Mucosa of descending colon (tissue), 3 donors: ENCODE data around the gene NKAIN2. TPM values are rescaled to one million over a fixed set of nuclear protein-coding genes. Genes with fewer than 3 reads are reported as not detected.
"Not testable (repeated sequence)": the region's sequence is repeated elsewhere in the genome, so short reads cannot be mapped to it uniquely, and the experiment has no call there.

Source experiments
- ATAC-seq: fragments of 200-7000 bp; cut with Tn5 transposase; one replicate; pipeline ENCODE4 v1.9.1; 2020; ENCODE audit warnings: mild to moderate bottlenecking, moderate library complexity
- DNase-seq, 3 donors: peaks; one replicate each; pipeline ENCODE4 v3.0.0-alpha.2; 2020
- H3K36me3 ChIP-seq: fragments of 200-600 bp; one replicate; pipeline ENCODE4 v1.8.0; 2021; ENCODE audit warnings: low read depth, mild to moderate bottlenecking
- H3K4me1 ChIP-seq: fragments of 200-600 bp; one replicate; pipeline ENCODE4 v1.8.0; 2021; ENCODE audit warnings: low read depth, mild to moderate bottlenecking
- H3K4me3 ChIP-seq: fragments of 200-600 bp; one replicate; pipeline ENCODE4 v1.8.0; 2021; ENCODE audit warnings: mild to moderate bottlenecking
- H3K9me3 ChIP-seq: fragments of 200-600 bp; one replicate; pipeline ENCODE4 v1.8.0; 2021; ENCODE audit warnings: mild to moderate bottlenecking
- CTCF ChIP-seq: fragments of 200-600 bp; IDR thresholded peaks from one replicate; pipeline ENCODE4 v1.8.0; 2022; ENCODE audit warnings: antibody characterized with exemption, mild to moderate bottlenecking
- intact Hi-C, 2 donors: fragments of 100-400 bp; cut with DNase I in 1 of 2; cut with micrococcal nuclease in 1 of 2; formaldehyde crosslinking; loops; one replicate each; pipeline versions ENCODE4 v1.11.0 to v1.11.1; 2022; cut with DNase I, micrococcal nuclease
- total RNA-seq, 3 donors: library from RNA; stranded (reverse); fragmentation: NEBNext Ultra II Directional in 2 of 3; extraction: Animal tissue kit (Norgen Biotek cat#: 25700) in 2 of 3; gene quantifications; one replicate each; pipeline versions ENCODE4 v1.2.1 to v1.2.4, GENCODE V29; 2021 to 2023
- donor health status: DM: no; HTN: no; CAD: no; lungs with moderate emphysema.
- donor health status: DM: no; HTN: no; CAD: no.
- donor health status: DM: no; HTN: yes; CAD: no.

The NKAIN2 gene
- total RNA-seq, 3 donors from 2014 or later: 0.34 to 4.7 (median 0.69) TPM

- Histone ChIP-seq H3K4me3 (no peak overlapping the region), H3K9me3 (no peaks in the 10 kb centered on the region), H3K36me3 (no peaks in the 10 kb centered on the region), H3K4me1 (no peaks in the 10 kb centered on the region)
- no peak for TF ChIP-seq CTCF
- intact Hi-C loops: no loop called here
- ATAC-seq (no peak), DNase-seq (no peak)
Measured at GRCh38 chr6:124011180-124011579, 207.5 kb downstream of the NKAIN2 start.

- H3K9me3 ChIP-seq, ATAC-seq, H3K4me1 ChIP-seq, intact Hi-C loops, DNase-seq, H3K4me3 ChIP-seq, H3K36me3 ChIP-seq: not testable (repeated sequence)
Measured at GRCh38 chr6:124022051-124022450, 218.4 kb downstream of the NKAIN2 start.

- no peaks in the 10 kb centered on the region for H3K4me1 ChIP-seq
- intact Hi-C loops: no loop called here
Measured at GRCh38 chr6:124022641-124023040, 219.0 kb downstream of the NKAIN2 start.

GRCh38 chr6:124026694-124027093 is 223.0 kb downstream of the NKAIN2 start:
- no peaks in the 10 kb centered on the region for H3K36me3 ChIP-seq
- no peak for ATAC-seq
- no peaks in the 10 kb centered on the region for H3K9me3 ChIP-seq
- H3K4me1 ChIP-seq: no peaks in the 10 kb centered on the region
- intact Hi-C loops: no loop called here
- no peak for DNase-seq
- no peak for TF ChIP-seq CTCF
- no peak overlapping the region for H3K4me3 ChIP-seq

More at GRCh38 chr6:124022641-124023040, 219.0 kb downstream of the NKAIN2 start:
- TF ChIP-seq CTCF: no peak
- no peak for ATAC-seq
- H3K9me3 ChIP-seq: no peaks in the 10 kb centered on the region
- H3K36me3 ChIP-seq: no peaks in the 10 kb centered on the region
- no peak for DNase-seq
- H3K4me3 ChIP-seq: no peak overlapping the region

GRCh38 chr6:124027392-124027791 is 223.7 kb downstream of the NKAIN2 start:
- no peak for ATAC-seq
- intact Hi-C loops: no loop called here
- no peak for TF ChIP-seq CTCF
- Histone ChIP-seq H3K9me3 (no peaks in the 10 kb centered on the region), H3K4me3 (no peak overlapping the region), H3K4me1 (no peaks in the 10 kb centered on the region), H3K36me3 (no peaks in the 10 kb centered on the region)
- DNase-seq: no peak

GRCh38 chr6:124028117-124028516 is 224.5 kb downstream of the NKAIN2 start:
- ATAC-seq (no peak), DNase-seq (no peak)
- Histone ChIP-seq H3K4me1 (no peaks in the 10 kb centered on the region), H3K9me3 (no peaks in the 10 kb centered on the region), H3K36me3 (no peaks in the 10 kb centered on the region), H3K4me3 (no peak overlapping the region)
- intact Hi-C loops: no loop called here
- TF ChIP-seq CTCF: no peak
